ENCODE results near the gene STK39. TPM values are rescaled to one million over a fixed set of nuclear protein-coding genes. Genes with fewer than 3 reads are reported as not detected.

The STK39 gene
- total RNA-seq, 1 donor from 2014 or later, result 31.9 TPM

- no peak overlapping the region for H3K27ac Mint-ChIP-seq (ENCODE audit: unreplicated experiment)
- H3K9me3 Mint-ChIP-seq (ENCODE audit: low read depth), result no peaks in the 10 kb centered on the region
- no peak overlapping the region for H3K4me3 Mint-ChIP-seq (ENCODE audit: unreplicated experiment)
- H3K4me1 Mint-ChIP-seq (ENCODE audit: low read depth), result peaks cover 39% of the 10 kb centered on the region
- no peaks in the 10 kb centered on the region for H3K36me3 Mint-ChIP-seq (ENCODE audit: low read depth)
- DNase-seq (ENCODE audit: low spot score), result no peak
- no peaks in the 10 kb centered on the region for H3K27me3 Mint-ChIP-seq (ENCODE audit: low read depth)
- no peak for TF ChIP-seq CTCF (IDR thresholded peaks at IDR 0.05)
These were observed 4.3 kb downstream of the STK39 start for GRCh38 chr2:168243061-168243460.

- Mint-ChIP-seq H3K4me3 (ENCODE audit: unreplicated experiment) (no peak overlapping the region), H3K36me3 (ENCODE audit: low read depth) (no peaks in the 10 kb centered on the region), H3K4me1 (ENCODE audit: low read depth) (peaks cover 42% of the 10 kb centered on the region), H3K9me3 (ENCODE audit: low read depth) (no peaks in the 10 kb centered on the region), H3K27ac (ENCODE audit: unreplicated experiment) (no peak overlapping the region), H3K27me3 (ENCODE audit: low read depth) (no peaks in the 10 kb centered on the region)
- no peak for DNase-seq (ENCODE audit: low spot score)
- TF ChIP-seq CTCF (IDR thresholded peaks at IDR 0.05), result no peak
These were observed 5.6 kb downstream of the STK39 start for GRCh38 chr2:168241746-168242145.

- Mint-ChIP-seq H3K4me1 (ENCODE audit: low read depth) (peaks cover 42% of the 10 kb centered on the region), H3K27me3 (ENCODE audit: low read depth) (no peaks in the 10 kb centered on the region), H3K36me3 (ENCODE audit: low read depth) (no peaks in the 10 kb centered on the region), H3K4me3 (ENCODE audit: unreplicated experiment) (no peak overlapping the region), H3K9me3 (ENCODE audit: low read depth) (no peaks in the 10 kb centered on the region), H3K27ac (ENCODE audit: unreplicated experiment) (no peak overlapping the region)
- no peak for DNase-seq (ENCODE audit: low spot score)
- no peak for TF ChIP-seq CTCF (IDR thresholded peaks at IDR 0.05)
These were observed 6.2 kb downstream of the STK39 start for GRCh38 chr2:168241208-168241607.

- Mint-ChIP-seq H3K27ac (ENCODE audit: unreplicated experiment) (no peak overlapping the region), H3K4me1 (ENCODE audit: low read depth) (peaks cover 33% of the 10 kb centered on the region), H3K36me3 (ENCODE audit: low read depth) (no peaks in the 10 kb centered on the region), H3K9me3 (ENCODE audit: low read depth) (no peaks in the 10 kb centered on the region), H3K27me3 (ENCODE audit: low read depth) (no peaks in the 10 kb centered on the region), H3K4me3 (ENCODE audit: unreplicated experiment) (no peak overlapping the region)
- DNase-seq (ENCODE audit: low spot score), result no peak
- TF ChIP-seq CTCF (IDR thresholded peaks at IDR 0.05), result no peak
These were observed 8.1 kb downstream of the STK39 start for GRCh38 chr2:168239281-168239680.

GRCh38 chr2:168237741-168238140, 9.7 kb downstream of the STK39 start:
- Mint-ChIP-seq H3K27me3 (ENCODE audit: low read depth) (no peaks in the 10 kb centered on the region), H3K4me3 (ENCODE audit: unreplicated experiment) (no peak overlapping the region), H3K36me3 (ENCODE audit: low read depth) (no peaks in the 10 kb centered on the region), H3K9me3 (ENCODE audit: low read depth) (no peaks in the 10 kb centered on the region), H3K27ac (ENCODE audit: unreplicated experiment) (no peak overlapping the region), H3K4me1 (ENCODE audit: low read depth) (peaks cover 33% of the 10 kb centered on the region)
- DNase-seq (ENCODE audit: low spot score), result no peak
- TF ChIP-seq CTCF (IDR thresholded peaks at IDR 0.05), result no peak

Data from chondrocyte (in vitro differentiated cells).